Spleen (tissue), 7 donors: ENCODE results near the gene CHCHD6.

Source experiments
- POLR2A ChIP-seq, 3 donors: fragments of 450-650 bp; IDR thresholded peaks; one replicate each; pipeline ENCODE4 v1.5.1; 2017; ENCODE audit warnings: antibody characterized with exemption in 3 of 3, mild to moderate bottlenecking in 1 of 3
- POLR2AphosphoS5 ChIP-seq, 3 donors: sonication (generic); formaldehyde crosslinking; IDR thresholded peaks; one replicate each; pipeline ENCODE4 v1.5.1; 2017; ENCODE audit warnings: antibody characterized with exemption in 3 of 3
- TF ChIP-seq, protein P1 (sequence below), 11 experiments: fragments of 200-600 bp in 7 of 11; fragments of 450-650 bp in 4 of 11; sonication (generic) in 4 of 11; IDR thresholded peaks in 8 of 11; conservative IDR thresholded peaks in 3 of 11; 1 replicate in 7 of 11; 2 replicates in 4 of 11; pipeline versions ENCODE4 v1.4.0 to v1.8.0; 2016 to 2021; ENCODE audit warnings: antibody characterized with exemption in 11 of 11, inconsistent platforms in 4 of 11, mild to moderate bottlenecking in 1 of 11
- donor health status: DM: no; HTN: no; CAD: no; lungs with moderate emphysema.
- donor health status: DM: no; HTN: no; CAD: no.
- donor health status: DM: no; HTN: no; CAD: no.

DNA sequence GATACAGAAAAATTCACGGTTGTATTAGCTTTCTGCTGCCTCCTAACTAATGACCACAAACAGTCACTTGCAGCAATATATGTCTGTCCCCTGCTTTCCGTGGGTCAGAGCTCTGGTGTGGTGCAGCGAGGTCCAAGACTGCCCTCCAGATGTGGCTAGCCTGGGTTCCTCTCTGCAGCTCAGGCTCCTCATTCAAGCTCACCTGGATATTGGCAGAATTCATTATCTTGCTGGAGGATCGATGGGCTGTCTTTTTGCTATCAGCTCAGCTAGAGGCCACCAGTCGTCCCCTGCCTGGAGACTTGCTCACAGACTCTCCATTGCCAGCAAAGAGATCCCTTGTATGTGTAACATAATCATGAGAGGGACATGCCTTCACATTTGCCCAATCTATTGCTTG is 266.1 kb downstream of the CHCHD6 start:
- TF ChIP-seq, protein P1, sequence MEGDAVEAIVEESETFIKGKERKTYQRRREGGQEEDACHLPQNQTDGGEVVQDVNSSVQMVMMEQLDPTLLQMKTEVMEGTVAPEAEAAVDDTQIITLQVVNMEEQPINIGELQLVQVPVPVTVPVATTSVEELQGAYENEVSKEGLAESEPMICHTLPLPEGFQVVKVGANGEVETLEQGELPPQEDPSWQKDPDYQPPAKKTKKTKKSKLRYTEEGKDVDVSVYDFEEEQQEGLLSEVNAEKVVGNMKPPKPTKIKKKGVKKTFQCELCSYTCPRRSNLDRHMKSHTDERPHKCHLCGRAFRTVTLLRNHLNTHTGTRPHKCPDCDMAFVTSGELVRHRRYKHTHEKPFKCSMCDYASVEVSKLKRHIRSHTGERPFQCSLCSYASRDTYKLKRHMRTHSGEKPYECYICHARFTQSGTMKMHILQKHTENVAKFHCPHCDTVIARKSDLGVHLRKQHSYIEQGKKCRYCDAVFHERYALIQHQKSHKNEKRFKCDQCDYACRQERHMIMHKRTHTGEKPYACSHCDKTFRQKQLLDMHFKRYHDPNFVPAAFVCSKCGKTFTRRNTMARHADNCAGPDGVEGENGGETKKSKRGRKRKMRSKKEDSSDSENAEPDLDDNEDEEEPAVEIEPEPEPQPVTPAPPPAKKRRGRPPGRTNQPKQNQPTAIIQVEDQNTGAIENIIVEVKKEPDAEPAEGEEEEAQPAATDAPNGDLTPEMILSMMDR (IDR thresholded peaks at IDR 0.05 in 8 of 11, conservative IDR thresholded peaks at IDR 0.05 in 3 of 11): no peak
- TF ChIP-seq POLR2AphosphoS5 (IDR thresholded peaks at IDR 0.05) (no peak), POLR2A (IDR thresholded peaks at IDR 0.05) (no peak)
